Spleen (tissue), 7 donors: ENCODE results near the gene USP10.

ENCODE experiments used
- CTCF ChIP-seq, 11 experiments: fragments of 200-600 bp in 7 of 11; fragments of 450-650 bp in 4 of 11; sonication (generic) in 4 of 11; IDR thresholded peaks in 8 of 11; conservative IDR thresholded peaks in 3 of 11; 1 replicate in 7 of 11; 2 replicates in 4 of 11; pipeline versions ENCODE4 v1.4.0 to v1.8.0; 2016 to 2021; ENCODE audit warnings: antibody characterized with exemption in 11 of 11, inconsistent platforms in 4 of 11, mild to moderate bottlenecking in 1 of 11
- POLR2AphosphoS5 ChIP-seq, 3 donors: sonication (generic); formaldehyde crosslinking; IDR thresholded peaks; one replicate each; pipeline ENCODE4 v1.5.1; 2017; ENCODE audit warnings: antibody characterized with exemption in 3 of 3
- donor health status: DM: no; HTN: no; CAD: no; lungs with moderate emphysema.
- donor health status: DM: no; HTN: no; CAD: no.
- donor health status: DM: no; HTN: no; CAD: no.

- no peak for TF ChIP-seq POLR2AphosphoS5 (IDR thresholded peaks at IDR 0.05)
- TF ChIP-seq CTCF (IDR thresholded peaks at IDR 0.05 in 8 of 11, conservative IDR thresholded peaks at IDR 0.05 in 3 of 11): no peak
Measured at GRCh38 chr16:84663433-84664101, 36.2 kb upstream of the USP10 start.
